GM06990 (cell line): Measurements from ENCODE around the gene SPDYE1.

Source experiments
- DNase-seq: peaks from one replicate; pipeline ENCODE4 v3.0.0-alpha.2; 2011; ENCODE audit not compliant: insufficient read length; ENCODE audit errors: extremely low read depth
- H3K27me3 ChIP-seq: replicated peaks from 2 replicates; pipeline ENCODE4 v1.6.0; 2011; ENCODE audit warnings: low read length; ENCODE audit not compliant: control insufficient read depth, insufficient read depth
- H3K36me3 ChIP-seq: 2 replicates; pipeline ENCODE4 v1.5.1; 2011; ENCODE audit warnings: low read length; ENCODE audit not compliant: control insufficient read depth, insufficient read depth
- H3K4me3 ChIP-seq: replicated peaks from 2 replicates; pipeline ENCODE4 v1.5.1; 2011; ENCODE audit warnings: low read depth, mild to moderate bottlenecking, control low read depth, low read length
- TF ChIP-seq, protein P1 (sequence below): IDR thresholded peaks from 2 replicates; pipeline ENCODE4 v1.5.1; 2011; ENCODE audit warnings: low read length, control low read depth, mild to moderate bottlenecking, inconsistent platforms; ENCODE audit not compliant: insufficient read depth, poor library complexity, severe bottlenecking

Gene SPDYE1

DNA sequence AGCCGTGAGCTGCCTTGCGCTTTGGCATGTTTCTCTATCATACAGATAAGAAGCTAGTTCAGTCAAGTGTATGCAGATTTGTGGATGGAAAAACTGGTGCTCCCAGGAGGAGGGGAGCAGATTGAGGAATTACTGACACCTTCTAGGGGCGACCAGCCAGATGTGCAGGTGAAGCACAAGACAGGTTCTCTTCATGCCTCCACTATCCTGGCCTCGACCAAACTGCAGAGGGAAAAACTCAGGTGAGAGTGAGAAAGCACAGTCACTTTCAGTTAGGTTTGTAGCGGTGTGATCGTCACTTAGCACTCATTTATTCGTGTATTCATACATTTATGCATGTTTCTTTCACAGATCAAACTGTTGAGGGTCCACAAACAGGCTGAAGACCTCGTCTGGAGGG, 46.2 kb downstream of the SPDYE1 start:
- H3K4me3 ChIP-seq, result peak overlapping the region; percentile 98
- H3K27me3 ChIP-seq, result no peaks in the 10 kb centered on the region
- TF ChIP-seq, protein P1, sequence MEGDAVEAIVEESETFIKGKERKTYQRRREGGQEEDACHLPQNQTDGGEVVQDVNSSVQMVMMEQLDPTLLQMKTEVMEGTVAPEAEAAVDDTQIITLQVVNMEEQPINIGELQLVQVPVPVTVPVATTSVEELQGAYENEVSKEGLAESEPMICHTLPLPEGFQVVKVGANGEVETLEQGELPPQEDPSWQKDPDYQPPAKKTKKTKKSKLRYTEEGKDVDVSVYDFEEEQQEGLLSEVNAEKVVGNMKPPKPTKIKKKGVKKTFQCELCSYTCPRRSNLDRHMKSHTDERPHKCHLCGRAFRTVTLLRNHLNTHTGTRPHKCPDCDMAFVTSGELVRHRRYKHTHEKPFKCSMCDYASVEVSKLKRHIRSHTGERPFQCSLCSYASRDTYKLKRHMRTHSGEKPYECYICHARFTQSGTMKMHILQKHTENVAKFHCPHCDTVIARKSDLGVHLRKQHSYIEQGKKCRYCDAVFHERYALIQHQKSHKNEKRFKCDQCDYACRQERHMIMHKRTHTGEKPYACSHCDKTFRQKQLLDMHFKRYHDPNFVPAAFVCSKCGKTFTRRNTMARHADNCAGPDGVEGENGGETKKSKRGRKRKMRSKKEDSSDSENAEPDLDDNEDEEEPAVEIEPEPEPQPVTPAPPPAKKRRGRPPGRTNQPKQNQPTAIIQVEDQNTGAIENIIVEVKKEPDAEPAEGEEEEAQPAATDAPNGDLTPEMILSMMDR, result no peak
- DNase-seq, result no peak
- peaks cover 3% of the 10 kb centered on the region; the same call in 1 of the 2 replicates for H3K36me3 ChIP-seq

DNA sequence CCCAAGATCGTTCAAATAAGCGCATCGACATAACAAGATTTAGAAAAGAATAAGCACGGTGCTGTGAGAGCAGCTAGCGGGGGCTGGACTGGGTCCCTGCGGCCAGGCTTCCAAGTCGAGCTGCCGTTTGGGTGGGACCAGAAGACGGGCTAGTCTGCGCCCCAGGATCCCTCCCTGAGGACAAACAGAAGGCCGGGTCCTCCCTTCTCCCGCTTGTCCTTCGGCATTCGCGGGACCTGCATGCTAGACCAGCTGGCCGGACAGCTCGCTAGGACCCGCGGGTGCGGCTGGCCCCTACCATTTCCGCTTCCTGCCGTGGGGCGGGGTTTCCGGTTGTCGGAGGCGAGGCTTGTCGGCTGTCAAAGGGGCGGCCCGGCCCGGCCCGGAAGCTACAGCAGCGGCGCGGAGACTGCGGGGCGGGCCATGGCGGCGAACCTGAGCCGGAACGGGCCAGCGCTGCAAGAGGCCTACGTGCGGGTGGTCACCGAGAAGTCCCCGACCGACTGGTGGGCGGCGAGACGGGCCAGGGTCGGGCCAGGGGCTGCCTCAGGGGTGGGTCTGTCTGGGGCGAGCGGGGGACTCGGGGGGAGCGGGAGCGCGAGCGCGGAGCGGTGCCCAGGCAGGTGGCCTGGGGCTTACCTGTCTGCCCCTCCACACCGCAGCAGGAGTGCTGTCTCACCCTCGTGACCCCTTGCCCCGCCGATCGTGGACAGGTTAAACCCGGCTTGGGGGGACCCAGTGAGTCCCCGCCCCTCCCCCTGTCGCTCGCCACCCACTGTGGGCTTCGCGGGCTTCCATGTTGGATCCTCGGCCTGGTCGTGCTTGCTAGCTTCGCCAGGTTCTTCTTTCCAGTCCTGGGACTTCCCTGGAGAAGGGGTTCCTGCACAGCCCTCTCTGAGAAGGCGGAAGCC, 46.9 kb downstream of the SPDYE1 start, which contains the start of gene DBNL:
TSS of gene DBNL (plus strand) at position 388 of the 911 bp plus-strand sequence. CDS start at position 424, 36 bp downstream.
- H3K36me3 ChIP-seq, result peaks cover 4% of the 10 kb centered on the region
- peak; percentile 89 for DNase-seq
- peak within 1 kb of the TSS; percentile 98 for H3K4me3 ChIP-seq
- TF ChIP-seq, protein P1, result no peak
- H3K27me3 ChIP-seq, result no peaks in the 10 kb centered on the region

DNA sequence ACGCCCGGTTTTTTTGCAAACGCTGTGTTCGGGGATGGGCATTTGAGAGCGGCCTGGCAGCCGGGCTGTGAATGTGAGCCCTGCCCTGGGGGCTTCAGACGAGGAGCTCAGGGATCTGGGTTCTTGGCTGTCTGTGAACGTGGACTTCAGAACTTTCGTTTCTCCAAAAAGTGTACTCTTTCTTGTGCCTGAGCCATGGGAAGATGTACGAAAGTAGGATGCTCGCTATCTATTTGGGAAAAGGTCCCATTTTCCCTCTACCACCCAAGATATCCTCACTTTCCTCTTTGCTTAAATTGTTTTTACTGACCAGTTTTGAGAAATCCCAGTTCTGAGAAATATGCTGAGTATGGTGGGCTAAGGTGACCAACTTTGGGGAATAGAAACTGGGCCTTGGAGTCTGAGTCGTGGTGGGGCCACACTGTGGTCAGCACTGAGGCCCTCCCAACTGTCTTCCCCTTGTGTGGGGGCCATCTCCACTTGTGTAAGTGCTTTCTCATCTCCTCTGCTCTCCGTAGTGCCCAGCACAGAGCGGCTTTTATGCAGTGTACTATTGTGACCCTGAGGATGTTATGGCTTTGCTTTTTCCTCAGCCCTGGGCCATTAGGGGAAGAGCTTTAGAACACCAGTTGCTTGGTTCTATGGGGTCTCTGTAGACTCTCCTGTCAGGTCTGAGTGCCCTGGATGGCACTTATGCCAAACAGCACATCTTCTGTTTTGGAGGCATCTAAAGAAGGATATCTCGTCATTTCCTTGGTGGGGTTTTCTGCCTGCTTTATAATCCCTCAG, 47.7 kb downstream of the SPDYE1 start:
- Histone ChIP-seq H3K27me3 (no peaks in the 10 kb centered on the region), H3K36me3 (peaks cover 11% of the 10 kb centered on the region), H3K4me3 (peak overlapping the region; percentile 98)
- TF ChIP-seq, protein P1, result no peak
- no peak for DNase-seq

DNA sequence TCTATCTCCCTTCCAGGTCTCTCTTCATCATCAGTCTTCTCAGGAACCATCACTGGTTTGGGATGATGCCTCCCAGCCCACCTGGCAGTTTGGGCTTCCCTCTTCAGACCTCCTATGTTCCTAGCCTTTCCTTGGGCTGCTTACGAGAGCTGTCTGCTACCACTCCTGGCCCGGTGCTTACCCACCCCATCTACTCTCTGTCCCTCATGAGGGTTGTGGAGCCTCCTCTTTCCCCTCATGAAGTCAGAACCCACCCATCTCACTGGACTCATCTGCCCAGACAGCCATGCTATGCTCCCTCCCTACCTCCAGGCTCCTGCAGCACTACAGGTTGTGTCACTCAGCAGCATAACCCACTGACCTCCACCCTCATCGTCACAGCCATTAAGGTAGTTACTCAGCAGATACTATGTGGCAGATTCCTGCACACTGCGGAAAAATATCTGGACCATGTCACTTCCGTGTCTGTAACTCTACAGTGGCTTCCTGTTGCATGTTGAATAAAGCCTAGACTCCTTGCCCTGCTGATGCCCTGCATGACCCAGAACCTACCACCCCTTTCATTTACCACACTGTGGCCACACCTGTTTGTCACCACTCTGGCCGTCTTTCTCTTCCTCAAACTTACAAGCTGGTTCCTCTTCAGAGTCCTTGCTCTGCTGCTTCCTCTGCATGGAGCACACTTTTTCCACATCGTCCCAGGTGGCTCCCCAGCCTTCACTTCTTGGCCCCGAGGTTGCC, 48.8 kb downstream of the SPDYE1 start:
- TF ChIP-seq, protein P1, result no peak
- DNase-seq, result peak; percentile 26
- Histone ChIP-seq H3K36me3 (peaks cover 17% of the 10 kb centered on the region), H3K4me3 (peak overlapping the region; percentile 98), H3K27me3 (no peaks in the 10 kb centered on the region)

DNA sequence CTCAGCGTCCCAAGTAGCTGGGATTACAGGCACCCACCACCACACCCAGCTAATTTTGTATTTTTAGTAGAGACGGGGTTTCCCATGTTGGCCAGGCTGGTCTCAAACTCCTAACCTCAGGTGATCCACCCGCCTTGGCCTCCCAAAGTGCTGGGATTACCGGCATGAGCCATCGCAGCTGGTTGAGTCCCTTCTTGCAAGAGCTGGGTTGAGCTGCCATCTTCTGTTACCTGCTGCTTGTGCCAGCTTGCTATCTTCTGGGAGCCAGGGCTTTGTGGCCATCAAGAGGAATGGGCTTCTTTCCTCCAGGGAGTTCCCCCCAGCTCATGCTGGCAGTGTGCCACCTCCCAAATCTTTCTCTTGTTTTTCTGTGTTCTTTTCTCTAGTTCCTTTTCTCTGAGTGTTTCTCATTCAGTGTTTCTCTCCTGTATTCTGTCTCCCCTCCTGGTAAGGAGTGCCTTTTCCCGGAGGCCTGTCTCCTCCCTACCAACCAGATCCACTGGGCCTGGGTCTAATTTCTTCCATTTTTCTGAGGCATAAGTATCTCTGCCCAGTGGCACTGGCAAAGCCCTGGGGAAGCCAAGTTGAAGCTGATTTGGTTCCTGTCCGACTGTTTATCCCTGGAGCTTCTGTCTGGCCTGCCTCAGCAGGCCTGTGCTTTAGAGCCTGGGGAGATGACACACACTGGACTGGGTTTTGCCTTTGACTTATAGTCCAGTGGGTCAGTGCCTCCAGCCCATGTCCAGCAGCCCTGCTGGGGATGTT, 50.5 kb downstream of the SPDYE1 start:
- Histone ChIP-seq H3K36me3 (peaks cover 26% of the 10 kb centered on the region), H3K4me3 (no peak overlapping the region), H3K27me3 (no peaks in the 10 kb centered on the region)
- no peak for DNase-seq
- TF ChIP-seq, protein P1, result no peak
